CD14-positive monocyte (primary cell): Measurements from ENCODE around the gene KIAA0930. TPM values are rescaled to one million over a fixed set of nuclear protein-coding genes. Genes with fewer than 3 reads are reported as not detected.
"Not testable (repeated sequence)": the region's sequence is repeated elsewhere in the genome, so short reads cannot be mapped to it uniquely, and the experiment has no call there.

ENCODE experiments used
- DNase-seq, 3 donors: peaks; one replicate each; pipeline ENCODE4 v3.0.0-alpha.2; 2011 to 2022
- H2AFZ ChIP-seq: 2 replicates; pipeline ENCODE4 v1.6.0; 2012; ENCODE audit warnings: mild to moderate bottlenecking, low read depth, low read length, inconsistent platforms; ENCODE audit not compliant: insufficient read depth, poor library complexity, severe bottlenecking
- H3K27ac ChIP-seq, 2 donors: 1 replicate in 1 of 2; 2 replicates in 1 of 2; pipeline ENCODE4 v1.5.1; 2012 to 2013; ENCODE audit warnings: low read length in 2 of 2, control low read depth in 1 of 2, inconsistent platforms in 1 of 2, low read depth in 1 of 2, mild to moderate bottlenecking in 1 of 2
- H3K27me3 ChIP-seq, 2 donors: one replicate each; pipeline versions ENCODE4 v1.6.0 to v1.6.1; 2011 to 2013; ENCODE audit warnings: low read length in 2 of 2; ENCODE audit not compliant: control insufficient read depth in 2 of 2, insufficient read depth in 2 of 2
- H3K36me3 ChIP-seq, 2 donors: replicated peaks in 1 of 2; 1 replicate in 1 of 2; 2 replicates in 1 of 2; pipeline versions ENCODE4 v1.5.1 to v1.6.1; 2012 to 2013; ENCODE audit warnings: low read length in 2 of 2, control low read depth in 1 of 2, inconsistent platforms in 1 of 2, mild to moderate bottlenecking in 1 of 2; ENCODE audit not compliant: insufficient read depth in 2 of 2, control insufficient read depth in 1 of 2
- H3K4me1 ChIP-seq, 2 donors: 1 replicate in 1 of 2; 2 replicates in 1 of 2; pipeline versions ENCODE4 v1.5.1 to v1.6.1; 2012 to 2013; ENCODE audit warnings: low read length in 2 of 2, control low read depth in 1 of 2, inconsistent platforms in 1 of 2, mild to moderate bottlenecking in 1 of 2, moderate library complexity in 1 of 2; ENCODE audit not compliant: insufficient read depth in 2 of 2, control insufficient read depth in 1 of 2
- H3K4me2 ChIP-seq: replicated peaks from 2 replicates; pipeline ENCODE3; 2012; ENCODE audit warnings: low read length, moderate library complexity, mild to moderate bottlenecking; ENCODE audit not compliant: poor library complexity, severe bottlenecking; ENCODE audit errors: extremely low read depth
- H3K4me3 ChIP-seq, 3 experiments: fragments of 200-600 bp in 1 of 3; sonication (generic) in 1 of 3; replicated peaks in 1 of 3; 1 replicate in 2 of 3; 2 replicates in 1 of 3; pipeline ENCODE4 v1.5.1; 2011 to 2013; ENCODE audit warnings: low read length in 3 of 3, mild to moderate bottlenecking in 3 of 3, control low read depth in 2 of 3, low read depth in 2 of 3, inconsistent platforms in 1 of 3, moderate library complexity in 1 of 3
- H3K79me2 ChIP-seq: 2 replicates; pipeline ENCODE4 v1.6.0; 2012; ENCODE audit warnings: mild to moderate bottlenecking, control low read depth, inconsistent platforms, low read length, moderate library complexity; ENCODE audit not compliant: insufficient read depth
- H3K9ac ChIP-seq: 2 replicates; pipeline ENCODE4 v1.6.0; 2017; ENCODE audit warnings: low read length, mild to moderate bottlenecking; ENCODE audit not compliant: insufficient read depth, poor library complexity, severe bottlenecking
- H3K9me3 ChIP-seq, 2 donors: replicated peaks in 1 of 2; 1 replicate in 1 of 2; 2 replicates in 1 of 2; pipeline versions ENCODE4 v1.5.1 to v1.6.1; 2012 to 2013; ENCODE audit warnings: low read length in 2 of 2, control low read depth in 1 of 2; ENCODE audit not compliant: control insufficient read depth in 1 of 2, insufficient read depth in 1 of 2
- H4K20me1 ChIP-seq: 2 replicates; pipeline ENCODE4 v1.6.0; 2012; ENCODE audit warnings: mild to moderate bottlenecking, low read length, control low read depth, moderate library complexity; ENCODE audit not compliant: insufficient read depth
- H3K27ac Mint-ChIP-seq, 7 donors: one replicate each; pipeline ENCODE4 v1.8.0; 2020; ENCODE audit warnings: mild to moderate bottlenecking in 7 of 7, mixed read lengths in 7 of 7, moderate library complexity in 6 of 7, inconsistent platforms in 2 of 7
- H3K27me3 Mint-ChIP-seq, 3 donors: one replicate each; pipeline ENCODE4 v1.8.0; 2021 to 2022; ENCODE audit warnings: low read depth in 3 of 3, mild to moderate bottlenecking in 3 of 3, mixed read lengths in 3 of 3, moderate library complexity in 3 of 3, inconsistent platforms in 1 of 3
- H3K36me3 Mint-ChIP-seq, 2 donors: one replicate each; pipeline ENCODE4 v1.8.0; 2020; ENCODE audit warnings: mixed read lengths in 2 of 2, inconsistent platforms in 1 of 2, mild to moderate bottlenecking in 1 of 2
- H3K4me1 Mint-ChIP-seq: one replicate; pipeline ENCODE4 v1.8.0; 2020; ENCODE audit warnings: mild to moderate bottlenecking, mixed read lengths
- H3K4me3 Mint-ChIP-seq, 2 donors: one replicate each; pipeline ENCODE4 v1.8.0; 2020; ENCODE audit warnings: mild to moderate bottlenecking in 2 of 2, mixed read lengths in 2 of 2, moderate library complexity in 1 of 2
- H3K9me3 Mint-ChIP-seq, 7 donors: one replicate each; pipeline ENCODE4 v1.8.0; 2020 to 2022; ENCODE audit warnings: mixed read lengths in 7 of 7, mild to moderate bottlenecking in 6 of 7, moderate library complexity in 6 of 7, inconsistent platforms in 2 of 7
- WGBS: methylation state at CpG from one replicate; pipeline ENCODE4 v1.1.5; 2013; ENCODE audit warnings: missing lambda C conversion rate; ENCODE audit not compliant: insufficient coverage; 5-methylcytosine and 5-hydroxymethylcytosine counted together
- intact Hi-C, 2 donors: fragments of 100-400 bp; cut with micrococcal nuclease; formaldehyde crosslinking; loops; one replicate each; pipeline versions ENCODE4 v1.15.0 to v1.15.1; 2023
- polyA plus RNA-seq, 3 donors: library from polyadenylated mRNA; depleted of rRNA in 1 of 3; unstranded in 2 of 3; stranded (reverse) in 1 of 3; fragments of 300-500 nt in 2 of 3; fragments of >200 nt in 1 of 3; fragmentation: Illumina TruSeq in 2 of 3; gene quantifications; 1 replicate in 2 of 3; 2 replicates in 1 of 3; pipeline ENCODE4 v1.2.3, GENCODE V29; 2012 to 2021
- TF ChIP-seq, protein P1 (sequence below): fragments of 200-600 bp; IDR thresholded peaks from one replicate; pipeline ENCODE4 v1.8.0; 2022; ENCODE audit warnings: antibody characterized with exemption, mild to moderate bottlenecking

The KIAA0930 gene
- polyA plus RNA-seq, 3 donors = 14.0 to 89.1 (median 15.6) TPM

DNA sequence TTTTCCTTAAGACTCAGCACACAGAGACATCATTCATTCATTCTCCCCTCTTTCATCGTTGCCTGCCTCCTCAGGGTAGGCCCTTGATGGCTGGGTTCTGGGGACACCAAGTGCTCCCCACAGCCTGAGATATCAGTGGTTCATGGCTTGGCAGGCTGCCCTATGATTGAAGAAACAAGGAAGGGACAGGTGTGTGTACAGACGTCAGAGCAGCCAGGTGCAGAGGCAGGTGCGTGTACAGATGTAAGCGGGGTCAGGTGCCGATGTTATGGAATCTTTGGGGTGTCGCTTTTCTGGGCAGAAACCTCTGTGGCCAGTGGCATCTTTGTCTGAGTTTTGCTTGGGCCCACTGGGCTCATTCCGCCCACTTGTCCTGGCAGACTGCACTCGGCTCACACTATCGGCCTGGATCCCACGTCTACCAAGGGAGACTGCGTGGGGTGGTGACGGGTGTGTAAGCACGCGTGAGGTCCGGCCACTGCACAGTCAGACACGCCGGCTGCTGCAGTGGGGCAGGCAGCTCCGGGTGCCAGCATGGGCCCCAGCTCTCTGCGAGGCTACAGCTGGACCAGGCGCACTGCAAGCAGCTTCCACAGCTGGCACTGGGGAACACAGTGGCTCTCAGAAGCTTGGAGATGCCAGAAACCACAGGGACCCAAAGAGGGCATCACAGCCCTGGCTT, 20.9 kb upstream of the KIAA0930 start:
- peak overlapping the region; percentile 12 for H3K9ac ChIP-seq
- peak overlapping the region; percentile 71 to 77 for H3K27ac ChIP-seq
- peaks cover 0 to 5% (median 1%) of the 10 kb centered on the region in 3 donors for H3K27me3 Mint-ChIP-seq
- no peaks in the 10 kb centered on the region for H3K9me3 ChIP-seq
- TF ChIP-seq, protein P1, sequence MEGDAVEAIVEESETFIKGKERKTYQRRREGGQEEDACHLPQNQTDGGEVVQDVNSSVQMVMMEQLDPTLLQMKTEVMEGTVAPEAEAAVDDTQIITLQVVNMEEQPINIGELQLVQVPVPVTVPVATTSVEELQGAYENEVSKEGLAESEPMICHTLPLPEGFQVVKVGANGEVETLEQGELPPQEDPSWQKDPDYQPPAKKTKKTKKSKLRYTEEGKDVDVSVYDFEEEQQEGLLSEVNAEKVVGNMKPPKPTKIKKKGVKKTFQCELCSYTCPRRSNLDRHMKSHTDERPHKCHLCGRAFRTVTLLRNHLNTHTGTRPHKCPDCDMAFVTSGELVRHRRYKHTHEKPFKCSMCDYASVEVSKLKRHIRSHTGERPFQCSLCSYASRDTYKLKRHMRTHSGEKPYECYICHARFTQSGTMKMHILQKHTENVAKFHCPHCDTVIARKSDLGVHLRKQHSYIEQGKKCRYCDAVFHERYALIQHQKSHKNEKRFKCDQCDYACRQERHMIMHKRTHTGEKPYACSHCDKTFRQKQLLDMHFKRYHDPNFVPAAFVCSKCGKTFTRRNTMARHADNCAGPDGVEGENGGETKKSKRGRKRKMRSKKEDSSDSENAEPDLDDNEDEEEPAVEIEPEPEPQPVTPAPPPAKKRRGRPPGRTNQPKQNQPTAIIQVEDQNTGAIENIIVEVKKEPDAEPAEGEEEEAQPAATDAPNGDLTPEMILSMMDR = no peak
- no peaks in the 10 kb centered on the region for H4K20me1 ChIP-seq
- H3K4me3 Mint-ChIP-seq = no peak overlapping the region
- peak overlapping the region; percentile 83 for H2AFZ ChIP-seq
- H3K4me3 ChIP-seq = peak overlapping the region in 1 of 3 experiments; percentile 37
- H3K4me2 ChIP-seq = peak overlapping the region; percentile 49
- 91% methylated on average over 19 of the region's 20 CpGs for whole genome bisulfite sequencing
- no peaks in the 10 kb centered on the region for H3K36me3 ChIP-seq
- no peak for DNase-seq
- peaks cover 37 to 39% of the 10 kb centered on the region in 2 donors for H3K4me1 ChIP-seq
- H3K27me3 ChIP-seq = no peaks in the 10 kb centered on the region
- peak overlapping the region in 5 of 7 donors; percentile 28 to 90 (median 72) for H3K27ac Mint-ChIP-seq
- H3K9me3 Mint-ChIP-seq = peaks cover 0 to 6% (median 0%) of the 10 kb centered on the region in 7 donors
- intact Hi-C loops = no loop called here
- no peaks in the 10 kb centered on the region for H3K36me3 Mint-ChIP-seq
- no peaks in the 10 kb centered on the region for H3K79me2 ChIP-seq
- peaks cover 34% of the 10 kb centered on the region for H3K4me1 Mint-ChIP-seq

DNA sequence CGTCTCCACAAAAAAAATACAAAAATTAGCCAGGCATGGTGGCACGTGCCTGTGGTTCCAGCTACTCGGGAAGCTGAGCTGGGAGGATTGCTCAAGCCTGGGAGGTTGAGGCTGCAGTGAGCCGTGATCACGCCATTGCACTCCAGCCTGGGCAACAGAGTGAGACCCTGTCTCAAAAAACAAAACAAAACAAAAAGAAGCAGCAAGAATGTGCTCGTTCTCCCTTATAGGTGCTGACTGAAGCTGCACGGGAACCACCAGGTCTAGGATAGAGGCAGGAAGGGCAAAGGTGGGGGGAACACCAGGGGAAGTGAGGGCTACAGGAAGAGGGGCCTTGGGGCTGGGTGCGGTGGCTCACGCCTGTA, 19.7 kb upstream of the KIAA0930 start:
- WGBS = 70% methylated on average over 8 of the region's 9 CpGs

More for the DNA sequence above, 19.7 kb upstream of the KIAA0930 start:
- H4K20me1 ChIP-seq, H3K36me3 Mint-ChIP-seq, H3K27ac ChIP-seq, H3K4me3 ChIP-seq, H3K27me3 Mint-ChIP-seq, DNase-seq, H3K36me3 ChIP-seq, intact Hi-C loops, H2AFZ ChIP-seq, H3K9me3 ChIP-seq, H3K27me3 ChIP-seq, H3K9ac ChIP-seq, H3K9me3 Mint-ChIP-seq, H3K4me3 Mint-ChIP-seq, H3K4me2 ChIP-seq, H3K79me2 ChIP-seq: not testable (repeated sequence)
- peaks cover 37 to 39% of the 10 kb centered on the region in 2 donors for H3K4me1 ChIP-seq
- Mint-ChIP-seq H3K4me1 (peaks cover 34% of the 10 kb centered on the region), H3K27ac (peak overlapping the region in 1 of 7 donors; percentile 80)
